BJ (cell line): ENCODE results near the gene CAPN15. TPM values are rescaled to one million over a fixed set of nuclear protein-coding genes. Genes with fewer than 3 reads are reported as not detected.
"Not testable (repeated sequence)": the region's sequence is repeated elsewhere in the genome, so short reads cannot be mapped to it uniquely, and the experiment has no call there.

Experiments
- CTCF ChIA-PET: fragments of 350-600 bp; formaldehyde crosslinking; extraction: SDS; loops from one replicate; lab custom pipeline; 2021; ENCODE audit warnings: antibody characterized with exemption, inconsistent platforms; lab: Yijun Ruan, JAX
- POLR2A ChIA-PET: fragments of 300-600 bp; sonication (Branson Sonifier 250); formaldehyde crosslinking; extraction: SDS; loops from one replicate; lab custom pipeline; 2021; ENCODE audit warnings: antibody characterized with exemption; lab: Charles Lee
- DNase-seq: peaks from one replicate; pipeline ENCODE4 v3.0.0-alpha.2; 2011; ENCODE audit warnings: low read depth
- H3K27me3 ChIP-seq: 2 replicates; pipeline ENCODE4 v1.6.0; 2011; ENCODE audit warnings: low read length; ENCODE audit not compliant: control insufficient read depth, insufficient read depth
- H3K36me3 ChIP-seq: 2 replicates; pipeline ENCODE4 v1.5.1; 2011; ENCODE audit warnings: low read length; ENCODE audit not compliant: control insufficient read depth, insufficient read depth
- H3K4me3 ChIP-seq: 2 replicates; pipeline ENCODE4 v1.5.1; 2011; ENCODE audit warnings: low read depth, mild to moderate bottlenecking, control low read depth, low read length
- polyA plus RNA-seq: library from polyadenylated mRNA; depleted of rRNA; stranded (reverse); fragments of >200 nt; gene quantifications from 2 replicates; pipeline ENCODE4 v1.2.3, GENCODE V29; 2011
- TF ChIP-seq, protein P1 (sequence below): IDR thresholded peaks from 2 replicates; pipeline ENCODE4 v1.5.1; 2011; ENCODE audit warnings: low read depth, mild to moderate bottlenecking, control low read depth, inconsistent platforms, low read length, moderate library complexity; ENCODE audit not compliant: insufficient read depth

The CAPN15 gene
- polyA plus RNA-seq, 1 experiment: 12.9 TPM

DNA sequence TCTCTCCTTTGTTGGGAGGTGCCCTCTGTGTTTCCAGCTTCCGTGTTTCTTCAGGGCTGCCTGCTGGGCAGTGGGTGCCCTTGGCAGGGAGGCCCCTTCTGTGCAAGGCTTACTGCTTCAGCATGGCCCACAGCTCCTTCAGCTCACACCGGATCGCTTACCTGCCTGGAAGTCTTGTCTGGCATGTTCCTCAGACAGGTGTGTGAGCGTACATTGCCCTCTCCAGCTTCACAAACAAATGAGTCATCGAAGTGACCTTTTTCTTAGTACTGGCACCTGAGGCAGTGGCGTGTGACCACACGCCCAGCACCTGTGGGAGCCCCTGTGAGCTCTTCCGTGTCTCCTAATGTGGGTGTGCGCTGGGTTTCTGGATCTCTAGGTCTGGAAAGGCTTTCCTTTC, 65.9 kb downstream of the CAPN15 start:
- no peak for DNase-seq
- TF ChIP-seq, protein P1, sequence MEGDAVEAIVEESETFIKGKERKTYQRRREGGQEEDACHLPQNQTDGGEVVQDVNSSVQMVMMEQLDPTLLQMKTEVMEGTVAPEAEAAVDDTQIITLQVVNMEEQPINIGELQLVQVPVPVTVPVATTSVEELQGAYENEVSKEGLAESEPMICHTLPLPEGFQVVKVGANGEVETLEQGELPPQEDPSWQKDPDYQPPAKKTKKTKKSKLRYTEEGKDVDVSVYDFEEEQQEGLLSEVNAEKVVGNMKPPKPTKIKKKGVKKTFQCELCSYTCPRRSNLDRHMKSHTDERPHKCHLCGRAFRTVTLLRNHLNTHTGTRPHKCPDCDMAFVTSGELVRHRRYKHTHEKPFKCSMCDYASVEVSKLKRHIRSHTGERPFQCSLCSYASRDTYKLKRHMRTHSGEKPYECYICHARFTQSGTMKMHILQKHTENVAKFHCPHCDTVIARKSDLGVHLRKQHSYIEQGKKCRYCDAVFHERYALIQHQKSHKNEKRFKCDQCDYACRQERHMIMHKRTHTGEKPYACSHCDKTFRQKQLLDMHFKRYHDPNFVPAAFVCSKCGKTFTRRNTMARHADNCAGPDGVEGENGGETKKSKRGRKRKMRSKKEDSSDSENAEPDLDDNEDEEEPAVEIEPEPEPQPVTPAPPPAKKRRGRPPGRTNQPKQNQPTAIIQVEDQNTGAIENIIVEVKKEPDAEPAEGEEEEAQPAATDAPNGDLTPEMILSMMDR: no peak
- POLR2A ChIA-PET: no interaction called here
- no peak overlapping the region for H3K4me3 ChIP-seq
- no peaks in the 10 kb centered on the region for H3K27me3 ChIP-seq
- CTCF ChIA-PET: interaction anchor here (0.6 to 1.6 kb wide), 2 partner anchors 66 to 348 kb away, joined by 3 to 5 read pairs; no protein-coding TSS in a partner anchor
- peaks cover 8% of the 10 kb centered on the region; the same call in 1 of the 2 replicates for H3K36me3 ChIP-seq

DNA sequence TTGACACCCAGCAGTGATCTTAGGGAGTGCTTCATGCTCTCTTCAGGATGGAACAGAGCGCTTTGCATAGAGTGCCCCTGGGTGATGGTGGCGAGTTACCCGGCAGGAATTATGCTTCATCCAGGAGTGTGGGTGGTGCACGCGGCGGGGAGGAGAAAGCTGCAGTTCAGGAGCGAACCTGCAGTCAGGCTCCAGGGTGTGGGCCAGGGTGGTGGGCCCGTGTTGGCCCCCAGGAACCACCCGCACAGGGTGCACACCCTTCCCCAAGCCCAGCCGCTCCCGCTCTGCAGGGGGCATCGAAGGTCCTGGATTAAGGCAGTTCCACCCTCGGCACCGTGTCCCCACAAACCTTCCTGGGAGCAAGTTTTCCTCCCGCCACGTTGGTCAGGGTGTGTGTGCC, 66.3 kb downstream of the CAPN15 start:
- POLR2A ChIA-PET: no interaction called here
- TF ChIP-seq, protein P1: no peak

DNA sequence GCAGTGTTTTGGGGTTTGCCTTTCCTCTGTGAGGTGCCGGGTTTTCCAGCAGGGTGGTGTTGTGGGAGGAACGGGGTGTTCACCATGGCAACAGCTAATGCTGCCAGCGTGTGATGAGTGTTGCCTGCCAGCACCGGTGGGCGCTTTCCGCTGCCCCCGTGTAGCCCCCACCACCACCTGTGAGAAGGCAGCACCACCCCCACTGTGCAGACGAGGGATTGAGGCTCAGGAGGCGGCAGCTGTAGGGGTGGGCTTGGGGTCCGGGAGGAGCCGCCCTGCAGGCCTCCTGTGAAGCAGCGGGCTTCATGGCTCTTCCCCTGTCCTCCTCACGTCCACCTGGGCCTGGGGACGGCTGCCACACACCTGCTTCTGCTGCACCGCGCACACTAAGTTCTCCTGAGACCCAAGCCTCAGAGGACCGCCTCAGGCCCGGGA, 67.6 kb downstream of the CAPN15 start:
- DNase-seq: no peak
- CTCF ChIA-PET: no interaction called here
- H3K4me3 ChIP-seq: no peak overlapping the region
- H3K36me3 ChIP-seq: peaks cover 10% of the 10 kb centered on the region
- no peaks in the 10 kb centered on the region for H3K27me3 ChIP-seq
- POLR2A ChIA-PET: no interaction called here
- TF ChIP-seq, protein P1: no peak

More for the DNA sequence above, 66.3 kb downstream of the CAPN15 start:
- Histone ChIP-seq H3K4me3 (no peak overlapping the region), H3K36me3 (peaks cover 8% of the 10 kb centered on the region; the same call in 1 of the 2 replicates), H3K27me3 (no peaks in the 10 kb centered on the region)
- DNase-seq: no peak
- CTCF ChIA-PET: interaction anchor here (0.6 to 1.6 kb wide), 2 partner anchors 66 to 348 kb away, joined by 3 to 5 read pairs; no protein-coding TSS in a partner anchor

- no peak for DNase-seq
- CTCF ChIA-PET: no interaction called here
Measured at GRCh38 chr16:595942-596735, 68.6 kb downstream of the CAPN15 start.

GRCh38 chr16:596736-597060, 69.2 kb downstream of the CAPN15 start:
- TF ChIP-seq, protein P1: no peak
- Histone ChIP-seq H3K36me3 (peaks cover 10% of the 10 kb centered on the region), H3K27me3 (no peaks in the 10 kb centered on the region), H3K4me3 (no peak overlapping the region)
- ChIA-PET POLR2A (no interaction called here), CTCF (no interaction called here)
- no peak for DNase-seq

More at GRCh38 chr16:595942-596735, 68.6 kb downstream of the CAPN15 start:
- POLR2A ChIA-PET: no interaction called here
- Histone ChIP-seq H3K27me3 (no peaks in the 10 kb centered on the region), H3K4me3 (no peak overlapping the region), H3K36me3 (peaks cover 10% of the 10 kb centered on the region)
- TF ChIP-seq, protein P1: no peak

- CTCF ChIA-PET, H3K4me3 ChIP-seq, H3K27me3 ChIP-seq, POLR2A ChIA-PET, DNase-seq: not testable (repeated sequence)
- peaks cover 10% of the 10 kb centered on the region for H3K36me3 ChIP-seq
Measured at GRCh38 chr16:597655-598054, 70.1 kb downstream of the CAPN15 start.
